Psoas muscle (tissue), 8 donors: ENCODE measurements around the gene ADGRG4. TPM values are rescaled to one million over a fixed set of nuclear protein-coding genes. Genes with fewer than 3 reads are reported as not detected.

Experiments used
- ATAC-seq, 4 donors: fragments of 200-7000 bp; cut with Tn5 transposase; one replicate each; pipeline ENCODE4 v1.9.1; 2020; ENCODE audit warnings: moderate library complexity in 3 of 4, mild to moderate bottlenecking in 2 of 4
- DNase-seq, 2 donors: peaks; one replicate each; pipeline ENCODE4 v3.0.0-alpha.2; 2020
- H3K27ac ChIP-seq: fragments of 200-600 bp; one replicate; pipeline ENCODE4 v1.8.0; 2022
- H3K27me3 ChIP-seq, 3 donors: fragments of 200-600 bp in 1 of 3; one replicate each; pipeline versions ENCODE4 v1.6.1 to v1.8.0; 2013 to 2022; ENCODE audit warnings: low read length in 2 of 3, mild to moderate bottlenecking in 2 of 3, moderate library complexity in 1 of 3; ENCODE audit not compliant: insufficient read depth in 3 of 3
- H3K36me3 ChIP-seq, 2 donors: fragments of 200-600 bp in 1 of 2; one replicate each; pipeline versions ENCODE4 v1.6.1 to v1.8.0; 2013 to 2022; ENCODE audit warnings: low read depth in 1 of 2, mild to moderate bottlenecking in 1 of 2, moderate library complexity in 1 of 2; ENCODE audit not compliant: insufficient read depth in 1 of 2
- H3K4me1 ChIP-seq: fragments of 200-600 bp; one replicate; pipeline ENCODE4 v1.8.0; 2022
- H3K4me3 ChIP-seq: fragments of 200-600 bp; one replicate; pipeline ENCODE4 v1.8.0; 2022; ENCODE audit warnings: mild to moderate bottlenecking
- H3K9me3 ChIP-seq: fragments of 200-600 bp; one replicate; pipeline ENCODE4 v1.8.0; 2022
- WGBS, 3 donors: extraction: QIAGEN DNeasy Blood & Tissue Kit; methylation state at CpG; one replicate each; pipeline versions ENCODE4 v1.1.6 to v1.1.7; 2013; 5-methylcytosine and 5-hydroxymethylcytosine counted together
- intact Hi-C, 2 donors: fragments of 100-400 bp; cut with DNase I; formaldehyde crosslinking; loops; one replicate each; pipeline versions ENCODE4 v1.11.0 to v1.14.2; 2022
- polyA plus RNA-seq, 3 donors: library from polyadenylated mRNA; stranded (reverse); fragments of 200-250 nt; gene quantifications; one replicate each; pipeline ENCODE4 v1.2.3, GENCODE V29; 2013
- total RNA-seq, 4 donors: library from RNA; stranded (reverse); fragmentation: NEBNext Ultra II Directional in 2 of 4; extraction: Animal tissue kit (Norgen Biotek cat#: 25700) in 2 of 4; gene quantifications; one replicate each; pipeline versions ENCODE4 v1.2.1 to v1.2.4, GENCODE V29; 2021 to 2023
- TF ChIP-seq, protein P1 (sequence below): fragments of 200-600 bp; IDR thresholded peaks from one replicate; pipeline ENCODE4 v1.8.0; 2022; ENCODE audit warnings: antibody characterized with exemption
- donor health status: healthy with polysubstance abuse.
- donor health status: DM: no; HTN: no; CAD: no; lungs with moderate emphysema.
- donor health status: Bipolar disorder and iron deficiency.
- donor health status: healthy.
- donor health status: DM: yes; HTN: yes; CAD: no.
- donor health status: DM: no; HTN: no; CAD: no.
- donor health status: DM: no; HTN: no; CAD: no.
- donor health status: DM: yes; HTN: yes; CAD: no.

Gene ADGRG4
- total and polyA plus RNA-seq, 7 donors: 0.05 to 0.12 (median 0.06) TPM; not detected in 4

DNA sequence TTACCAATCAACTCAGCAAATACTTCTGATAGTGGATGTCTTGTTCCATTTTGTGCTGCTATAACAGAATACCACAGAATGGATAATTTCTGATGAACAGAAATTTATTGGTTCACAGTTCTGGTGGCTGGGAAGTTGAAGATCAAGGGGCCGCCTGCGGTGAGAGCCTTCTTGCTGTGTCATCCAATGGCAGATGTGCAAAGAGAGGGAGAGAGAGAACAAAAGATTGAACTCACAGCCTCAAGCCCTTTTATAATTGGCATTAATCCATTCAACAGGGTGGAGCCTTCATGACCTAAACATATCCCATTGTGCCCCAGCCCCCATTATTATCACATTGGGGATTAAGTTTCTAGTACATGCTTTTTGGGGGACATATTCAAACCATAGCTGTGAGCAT, 86.1 kb downstream of the ADGRG4 start:
- H3K4me1 ChIP-seq: no peaks in the 10 kb centered on the region
- no peak for ATAC-seq
- peaks cover 0 to 29% (median 0%) of the 10 kb centered on the region in 3 donors for H3K27me3 ChIP-seq
- TF ChIP-seq, protein P1, sequence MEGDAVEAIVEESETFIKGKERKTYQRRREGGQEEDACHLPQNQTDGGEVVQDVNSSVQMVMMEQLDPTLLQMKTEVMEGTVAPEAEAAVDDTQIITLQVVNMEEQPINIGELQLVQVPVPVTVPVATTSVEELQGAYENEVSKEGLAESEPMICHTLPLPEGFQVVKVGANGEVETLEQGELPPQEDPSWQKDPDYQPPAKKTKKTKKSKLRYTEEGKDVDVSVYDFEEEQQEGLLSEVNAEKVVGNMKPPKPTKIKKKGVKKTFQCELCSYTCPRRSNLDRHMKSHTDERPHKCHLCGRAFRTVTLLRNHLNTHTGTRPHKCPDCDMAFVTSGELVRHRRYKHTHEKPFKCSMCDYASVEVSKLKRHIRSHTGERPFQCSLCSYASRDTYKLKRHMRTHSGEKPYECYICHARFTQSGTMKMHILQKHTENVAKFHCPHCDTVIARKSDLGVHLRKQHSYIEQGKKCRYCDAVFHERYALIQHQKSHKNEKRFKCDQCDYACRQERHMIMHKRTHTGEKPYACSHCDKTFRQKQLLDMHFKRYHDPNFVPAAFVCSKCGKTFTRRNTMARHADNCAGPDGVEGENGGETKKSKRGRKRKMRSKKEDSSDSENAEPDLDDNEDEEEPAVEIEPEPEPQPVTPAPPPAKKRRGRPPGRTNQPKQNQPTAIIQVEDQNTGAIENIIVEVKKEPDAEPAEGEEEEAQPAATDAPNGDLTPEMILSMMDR: no peak
- intact Hi-C loops: no loop called here
- no peak for DNase-seq
- 87 to 92% (median 88%) methylated on average over 2 of the region's 2 CpGs for WGBS, 3 donors
- no peaks in the 10 kb centered on the region for H3K9me3 ChIP-seq
- no peak overlapping the region for H3K27ac ChIP-seq
- H3K36me3 ChIP-seq: no peaks in the 10 kb centered on the region
- no peak overlapping the region for H3K4me3 ChIP-seq

DNA sequence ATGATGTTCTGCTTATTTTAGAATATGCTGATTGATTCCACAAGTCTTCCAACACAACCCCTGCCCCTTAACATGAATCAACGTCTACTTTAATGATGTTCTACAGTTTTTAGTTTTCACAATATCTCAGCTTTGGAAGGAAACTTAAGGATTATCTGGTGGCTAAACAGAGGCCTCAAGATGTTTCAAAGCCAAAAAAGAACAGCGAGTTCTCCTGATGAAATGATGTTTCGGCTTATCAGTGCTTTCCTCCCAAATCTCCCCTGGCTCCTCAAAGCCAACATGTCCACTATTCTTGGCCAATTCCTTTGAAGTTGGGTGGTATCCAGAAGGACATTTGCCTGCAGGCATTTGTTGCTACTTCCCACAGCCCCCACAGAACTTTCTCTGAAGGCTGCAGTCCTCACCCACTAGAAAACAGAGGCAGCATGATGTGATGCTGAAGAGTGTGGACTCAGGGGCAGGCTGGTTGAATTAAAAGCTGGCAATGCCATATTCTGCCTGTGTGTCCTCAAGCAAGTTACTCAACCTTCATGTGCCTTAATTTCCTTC, 87.3 kb downstream of the ADGRG4 start:
- ATAC-seq: no peak
- intact Hi-C loops: no loop called here
- 69 to 91% (median 70%) methylated on average over 3 of the region's 3 CpGs for WGBS, 3 donors

DNA sequence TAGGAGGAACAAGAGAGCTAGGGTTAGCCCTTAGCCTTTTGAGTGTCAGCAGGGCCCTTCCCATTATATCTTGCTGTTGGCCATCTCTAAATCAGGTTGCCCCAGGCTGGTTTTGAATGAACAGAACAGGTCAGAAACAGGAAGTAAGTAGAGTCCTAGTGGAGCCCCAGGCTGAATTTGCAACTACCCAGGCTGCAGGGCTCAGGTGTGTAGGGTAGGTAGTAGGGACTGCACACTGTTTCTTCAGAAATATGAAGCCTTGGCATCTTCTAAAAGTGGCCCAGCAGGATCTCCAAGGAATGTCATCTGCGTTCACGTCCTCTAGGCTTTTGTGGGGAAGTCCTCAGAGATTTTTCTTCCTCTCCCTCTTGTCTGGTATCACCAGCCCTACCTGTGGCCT, 90.2 kb downstream of the ADGRG4 start:
- H3K27me3 ChIP-seq: peaks cover 0 to 14% (median 0%) of the 10 kb centered on the region in 3 donors
- no peaks in the 10 kb centered on the region for H3K4me1 ChIP-seq
- DNase-seq (no peak), ATAC-seq (no peak)
- H3K9me3 ChIP-seq: no peaks in the 10 kb centered on the region
- H3K4me3 ChIP-seq: no peak overlapping the region
- 69 to 77% (median 74%) methylated on average over 2 of the region's 2 CpGs for WGBS, 3 donors
- TF ChIP-seq, protein P1: no peak
- no peaks in the 10 kb centered on the region for H3K36me3 ChIP-seq
- no peak overlapping the region for H3K27ac ChIP-seq
- intact Hi-C loops: no loop called here

More for the DNA sequence above, 87.3 kb downstream of the ADGRG4 start:
- peaks cover 0 to 19% (median 0%) of the 10 kb centered on the region in 3 donors for H3K27me3 ChIP-seq
- no peaks in the 10 kb centered on the region for H3K4me1 ChIP-seq
- no peak overlapping the region for H3K4me3 ChIP-seq
- DNase-seq: no peak
- TF ChIP-seq, protein P1: no peak
- H3K9me3 ChIP-seq: no peaks in the 10 kb centered on the region
- H3K27ac ChIP-seq: no peak overlapping the region
- H3K36me3 ChIP-seq: no peaks in the 10 kb centered on the region

GRCh38 chrX:136395271-136395670, 94.5 kb downstream of the ADGRG4 start:
- no peaks in the 10 kb centered on the region for H3K27me3 ChIP-seq
- no peaks in the 10 kb centered on the region for H3K4me1 ChIP-seq
- intact Hi-C loops: no loop called here
- H3K36me3 ChIP-seq: no peaks in the 10 kb centered on the region
- 40 to 53% (median 45%) methylated on average over 3 of the region's 3 CpGs for WGBS, 3 donors
- no peak overlapping the region for H3K4me3 ChIP-seq
- ATAC-seq: no peak
- H3K9me3 ChIP-seq: no peaks in the 10 kb centered on the region
- no peak for DNase-seq
- TF ChIP-seq, protein P1: no peak
- H3K27ac ChIP-seq: no peak overlapping the region

DNA sequence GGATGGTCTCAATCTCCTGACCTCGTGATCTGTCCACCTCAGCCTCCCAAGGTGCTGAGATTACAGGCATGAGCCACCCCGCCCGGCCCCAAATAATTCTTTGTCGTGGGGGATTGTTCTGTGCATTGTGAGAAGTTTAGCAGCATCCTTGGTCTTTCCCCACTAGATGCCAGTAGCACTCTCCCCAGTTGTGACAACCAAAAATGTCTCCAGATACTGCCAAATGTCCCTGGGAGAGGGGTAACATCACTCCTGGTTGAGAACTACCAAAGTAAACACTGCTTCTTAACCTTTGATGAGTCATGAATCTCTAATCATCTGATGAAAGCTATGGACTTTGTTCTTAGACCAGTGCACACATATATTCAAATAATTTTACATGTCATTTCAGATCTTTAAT, 96.2 kb downstream of the ADGRG4 start:
- H3K4me3 ChIP-seq: no peak overlapping the region
- ATAC-seq: no peak
- DNase-seq: no peak
- H3K4me1 ChIP-seq: no peaks in the 10 kb centered on the region
- 66 to 80% (median 70%) methylated on average over 4 of the region's 4 CpGs for WGBS, 3 donors
- no peaks in the 10 kb centered on the region for H3K9me3 ChIP-seq
- no peaks in the 10 kb centered on the region for H3K36me3 ChIP-seq
- intact Hi-C loops: no loop called here
- H3K27me3 ChIP-seq: no peaks in the 10 kb centered on the region
- TF ChIP-seq, protein P1: no peak
- no peak overlapping the region for H3K27ac ChIP-seq
